Stimulated activated CD4-positive, alpha-beta T cell treated with anti-CD3 and anti-CD28 coated beads, Interleukin-4, amount 100 ng/mL, for 24 hours (primary cell): ENCODE results near the gene ATN1.
"Not testable (repeated sequence)": the region's sequence is repeated elsewhere in the genome, so short reads cannot be mapped to it uniquely, and the experiment has no call there.

Experiments used
- DNase-seq: peaks from one replicate; pipeline ENCODE4 v3.0.0-alpha.2; 2020

The ATN1 gene

DNA sequence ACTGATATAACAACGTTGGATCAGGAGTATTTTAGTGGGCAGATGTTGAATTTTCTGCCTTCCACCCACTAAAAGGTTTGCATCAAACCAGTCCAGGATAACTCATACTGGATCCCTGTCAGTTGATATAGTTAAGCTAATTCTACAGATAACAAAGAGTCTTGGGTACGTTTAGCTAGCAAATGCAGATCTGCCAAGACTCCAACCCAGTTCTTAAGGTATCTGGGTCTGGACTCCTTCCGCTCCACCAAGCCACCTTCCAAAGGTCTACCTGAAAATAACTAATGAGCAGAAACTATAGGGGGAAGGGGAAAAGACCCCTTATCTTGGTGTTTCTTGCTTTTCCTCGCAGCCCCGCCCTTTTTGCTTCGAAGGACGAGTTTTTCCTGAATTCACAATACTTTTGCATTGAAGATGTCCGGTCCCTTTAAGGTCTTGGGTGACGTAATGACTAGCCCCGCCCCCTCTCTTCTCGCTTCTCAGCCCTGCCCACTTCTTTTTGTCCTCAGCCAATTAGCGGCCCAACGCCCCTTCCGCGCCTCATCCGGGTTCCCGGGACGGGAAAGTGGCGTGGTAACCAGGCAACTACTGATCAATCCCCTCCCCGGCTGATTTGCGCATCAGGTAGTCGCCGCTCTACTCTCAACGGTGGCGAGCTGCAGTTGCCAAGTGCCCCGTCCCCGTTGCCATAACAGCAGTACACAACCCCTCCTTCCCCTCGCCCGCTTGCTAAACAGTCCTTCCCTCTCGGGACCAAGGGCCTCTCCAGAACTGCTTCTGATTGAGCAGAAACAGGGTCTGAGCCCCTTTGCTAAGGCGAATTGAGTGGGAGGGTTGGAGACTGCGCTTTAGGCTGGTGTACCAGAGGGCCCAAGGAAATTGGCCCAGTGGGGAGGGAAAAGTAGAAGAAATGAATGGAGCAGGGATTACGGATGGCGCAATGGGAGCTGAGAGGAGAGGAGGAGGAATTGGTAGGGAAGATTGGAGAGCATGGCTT is 23.2 kb upstream of the ATN1 start, which contains the start of gene LRRC23:
Gene LRRC23 (plus strand): TSS at position 543 of the 997 bp plus-strand sequence. CDS start 812 bp downstream, outside the sequence.
- DNase-seq, result peak; percentile 99

DNA sequence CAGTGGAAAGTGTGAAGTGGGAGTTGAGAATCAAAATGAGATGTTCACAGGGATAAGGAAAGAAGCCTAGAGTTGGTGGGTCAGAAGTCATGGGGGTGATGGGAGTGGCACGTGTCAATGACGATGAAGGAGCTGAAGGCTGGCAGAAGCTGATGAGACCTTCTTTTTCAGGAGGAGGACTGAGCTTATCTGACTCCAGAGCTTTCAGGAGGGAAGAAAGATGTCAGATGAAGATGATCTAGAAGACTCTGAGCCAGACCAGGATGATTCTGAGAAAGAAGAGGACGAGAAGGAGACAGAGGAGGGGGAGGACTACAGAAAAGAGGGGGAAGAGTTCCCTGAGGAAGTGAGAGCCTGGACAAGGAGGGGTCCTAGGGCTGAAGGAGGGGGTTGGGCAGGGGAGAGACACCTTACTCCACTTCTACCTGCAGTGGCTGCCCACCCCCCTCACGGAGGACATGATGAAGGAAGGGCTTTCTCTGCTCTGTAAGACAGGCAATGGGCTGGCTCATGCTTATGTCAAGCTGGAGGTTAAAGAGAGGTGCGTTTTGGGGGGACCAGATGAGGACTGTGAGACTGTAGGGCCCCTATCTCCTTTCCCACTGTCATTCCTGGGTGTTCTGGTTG is 22.2 kb upstream of the ATN1 start:
- no peak for DNase-seq

DNA sequence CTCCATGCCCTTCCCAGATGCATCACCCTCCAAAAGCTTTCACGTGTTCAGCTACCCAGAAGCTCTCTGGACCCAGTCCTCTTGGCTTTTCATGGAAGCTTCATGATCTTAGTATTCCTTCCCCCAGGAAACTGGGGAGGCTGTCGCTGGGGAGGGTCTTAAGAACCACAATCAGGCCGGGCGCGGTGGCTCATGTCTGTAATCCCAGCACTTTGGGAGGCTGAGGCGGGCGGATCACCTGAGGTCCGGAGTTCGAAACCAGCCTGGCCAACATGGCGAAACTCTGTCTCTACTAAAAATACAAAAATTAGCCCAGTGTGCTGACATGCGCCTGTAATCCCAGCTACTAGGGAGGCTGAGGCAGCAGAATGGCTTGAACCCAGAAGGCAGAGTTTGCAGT is 19.6 kb upstream of the ATN1 start:
- not testable (repeated sequence) for DNase-seq

DNA sequence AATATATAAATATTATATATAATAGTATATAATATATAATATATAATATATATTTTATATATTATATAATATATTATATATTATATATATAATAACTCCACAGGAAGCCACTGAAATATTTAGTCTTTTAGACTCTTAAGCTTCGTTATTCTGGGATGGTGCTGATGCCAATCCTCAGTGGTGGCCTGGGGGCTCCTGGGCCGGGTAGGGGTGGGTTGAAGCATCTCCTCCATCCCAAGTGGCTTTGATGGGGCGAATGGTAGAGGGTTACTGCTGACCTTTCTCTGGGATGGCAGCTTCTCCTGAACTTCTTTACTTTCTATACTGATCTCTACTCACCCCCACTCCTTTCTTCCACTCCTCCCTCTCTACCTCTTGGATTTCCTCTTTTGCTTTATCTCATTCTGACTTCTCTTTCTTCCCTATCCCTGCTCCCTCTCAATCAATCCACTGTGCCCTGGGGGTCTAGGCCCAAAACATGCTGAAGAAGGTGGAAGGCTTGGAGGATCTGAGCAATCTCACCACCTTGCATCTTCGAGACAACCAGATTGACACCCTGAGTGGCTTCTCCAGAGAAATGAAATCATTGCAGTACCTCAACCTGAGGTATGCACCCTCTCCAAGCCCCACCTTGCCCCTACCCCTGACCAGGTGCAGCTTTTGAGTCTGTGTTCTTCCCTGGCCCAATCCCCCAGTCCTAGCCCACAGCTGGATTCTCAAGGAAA is 18.2 kb upstream of the ATN1 start:
- DNase-seq, result no peak

DNA sequence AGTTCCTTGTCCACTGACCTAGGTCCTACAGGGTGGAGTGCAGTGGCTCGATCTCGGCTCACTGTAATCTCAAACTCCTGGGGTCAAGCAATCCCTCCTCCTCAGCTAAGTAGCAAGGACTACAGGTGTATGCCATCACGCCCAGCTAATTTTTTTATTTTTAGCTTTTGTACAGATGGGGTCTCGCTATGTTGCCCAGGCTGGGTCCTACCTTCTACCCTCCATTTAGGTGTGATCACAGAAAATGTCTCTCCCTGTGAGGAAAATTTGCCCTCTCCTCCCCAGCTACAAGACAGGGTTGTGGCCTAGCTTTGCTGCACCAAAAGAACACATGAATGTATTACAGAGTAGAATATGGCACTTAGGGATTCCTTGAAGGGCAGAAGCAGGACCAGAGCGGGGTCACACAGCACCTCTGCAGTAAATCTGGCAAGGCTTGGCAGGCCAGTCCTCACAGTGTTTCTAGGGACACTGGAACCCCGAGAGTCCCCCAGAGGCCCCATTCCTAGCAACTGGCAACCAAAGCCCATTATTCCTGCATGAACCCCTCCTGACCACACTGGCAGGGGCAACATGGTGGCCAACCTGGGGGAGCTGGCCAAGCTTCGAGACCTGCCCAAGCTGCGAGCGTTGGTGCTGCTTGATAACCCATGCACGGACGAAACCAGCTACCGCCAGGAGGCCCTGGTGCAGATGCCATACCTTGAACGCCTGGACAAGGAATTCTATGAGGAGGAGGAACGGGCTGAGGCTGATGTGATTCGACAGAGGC is 15.4 kb upstream of the ATN1 start:
- DNase-seq, result no peak

DNA sequence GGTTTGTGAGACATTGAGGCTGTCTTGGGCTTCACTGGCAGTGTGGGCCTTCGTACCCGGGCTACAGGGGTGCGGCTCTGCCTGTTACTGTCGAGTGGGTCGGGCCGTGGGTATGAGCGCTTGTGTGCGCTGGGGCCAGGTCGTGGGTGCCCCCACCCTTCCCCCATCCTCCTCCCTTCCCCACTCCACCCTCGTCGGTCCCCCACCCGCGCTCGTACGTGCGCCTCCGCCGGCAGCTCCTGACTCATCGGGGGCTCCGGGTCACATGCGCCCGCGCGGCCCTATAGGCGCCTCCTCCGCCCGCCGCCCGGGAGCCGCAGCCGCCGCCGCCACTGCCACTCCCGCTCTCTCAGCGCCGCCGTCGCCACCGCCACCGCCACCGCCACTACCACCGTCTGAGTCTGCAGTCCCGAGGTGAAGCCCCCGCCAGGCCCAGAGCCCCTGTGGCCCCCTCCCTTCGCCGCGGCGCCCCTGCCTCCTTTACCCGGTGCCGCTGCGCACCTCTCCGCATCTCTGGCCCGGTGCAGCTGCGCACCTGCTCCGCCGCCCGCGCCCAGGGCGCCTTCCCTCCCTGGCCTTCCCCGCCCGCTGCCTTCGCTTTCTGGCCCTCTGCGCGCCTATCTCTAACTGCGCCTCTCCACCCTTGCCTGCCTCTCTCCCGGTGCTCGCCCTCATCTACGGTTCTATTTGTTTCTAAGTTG is 13.4 kb upstream of the ATN1 start, which contains the start of gene ENO2:
Gene ENO2 (plus strand): TSS at position 335 of the 701 bp plus-strand sequence. CDS start 1,253 bp downstream, outside the sequence.
- DNase-seq, result peak; percentile 83

DNA sequence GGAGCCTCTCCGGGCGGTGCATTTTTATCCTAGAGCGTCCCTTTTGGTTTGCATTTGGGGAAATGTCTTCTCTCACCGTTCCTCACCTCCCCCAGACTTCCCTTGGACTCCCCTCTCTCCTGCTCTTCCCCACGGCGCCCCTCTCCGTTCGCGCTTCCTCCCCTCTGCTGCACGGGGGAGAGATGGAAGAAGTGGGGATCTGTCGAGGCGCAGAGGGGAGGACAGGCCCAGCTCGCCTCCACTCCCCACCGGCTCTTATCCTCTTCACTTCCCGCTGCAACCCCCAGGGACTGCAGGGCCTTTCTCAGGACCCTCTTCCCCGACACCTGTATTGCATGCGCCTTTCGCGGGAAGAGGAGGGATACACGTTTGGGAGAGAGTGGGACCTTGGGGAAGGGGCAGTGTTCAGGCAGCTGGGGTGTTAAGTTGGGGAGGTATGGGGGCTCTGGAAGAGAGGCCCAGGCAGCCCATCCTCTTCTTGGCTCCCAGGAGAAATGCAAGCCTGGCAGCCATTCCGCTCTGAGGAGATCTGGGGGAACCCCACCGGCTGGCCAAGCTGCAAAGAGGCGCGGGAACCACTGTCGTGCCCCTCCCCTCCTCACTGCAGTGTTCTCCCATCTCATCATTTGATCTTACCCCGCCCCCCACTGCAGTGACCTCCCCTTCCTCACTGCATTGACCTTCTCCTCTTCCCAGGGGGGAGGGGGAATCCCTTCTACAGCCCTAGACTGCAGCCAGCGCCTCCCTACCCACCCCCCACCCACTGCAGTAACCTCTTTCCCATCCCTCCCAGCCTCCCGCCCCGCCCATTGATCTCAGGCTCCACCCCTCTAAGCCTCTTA is 12.6 kb upstream of the ATN1 start:
- DNase-seq, result no peak

DNA sequence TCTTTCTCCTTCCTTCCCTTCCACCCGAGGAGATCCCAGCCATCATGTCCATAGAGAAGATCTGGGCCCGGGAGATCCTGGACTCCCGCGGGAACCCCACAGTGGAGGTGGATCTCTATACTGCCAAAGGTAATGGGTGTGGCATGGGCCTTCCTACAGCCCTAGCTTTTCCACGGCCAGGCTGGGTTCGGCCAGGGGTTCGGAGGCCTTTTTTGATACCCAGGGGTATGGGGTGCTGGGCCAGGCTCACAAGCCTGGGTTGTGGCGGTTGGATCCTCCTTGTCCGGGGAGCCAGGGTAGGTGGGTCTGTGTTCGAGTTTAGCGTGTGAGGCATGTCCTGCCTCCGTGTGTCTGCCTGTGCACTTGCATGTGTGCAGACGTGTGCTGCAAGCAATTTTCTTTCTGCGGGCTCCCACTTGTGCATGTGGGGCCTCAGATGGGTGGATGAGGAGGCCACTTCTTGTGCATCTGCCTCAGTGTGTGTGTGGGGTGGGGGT is 11.9 kb upstream of the ATN1 start:
- DNase-seq, result no peak

DNA sequence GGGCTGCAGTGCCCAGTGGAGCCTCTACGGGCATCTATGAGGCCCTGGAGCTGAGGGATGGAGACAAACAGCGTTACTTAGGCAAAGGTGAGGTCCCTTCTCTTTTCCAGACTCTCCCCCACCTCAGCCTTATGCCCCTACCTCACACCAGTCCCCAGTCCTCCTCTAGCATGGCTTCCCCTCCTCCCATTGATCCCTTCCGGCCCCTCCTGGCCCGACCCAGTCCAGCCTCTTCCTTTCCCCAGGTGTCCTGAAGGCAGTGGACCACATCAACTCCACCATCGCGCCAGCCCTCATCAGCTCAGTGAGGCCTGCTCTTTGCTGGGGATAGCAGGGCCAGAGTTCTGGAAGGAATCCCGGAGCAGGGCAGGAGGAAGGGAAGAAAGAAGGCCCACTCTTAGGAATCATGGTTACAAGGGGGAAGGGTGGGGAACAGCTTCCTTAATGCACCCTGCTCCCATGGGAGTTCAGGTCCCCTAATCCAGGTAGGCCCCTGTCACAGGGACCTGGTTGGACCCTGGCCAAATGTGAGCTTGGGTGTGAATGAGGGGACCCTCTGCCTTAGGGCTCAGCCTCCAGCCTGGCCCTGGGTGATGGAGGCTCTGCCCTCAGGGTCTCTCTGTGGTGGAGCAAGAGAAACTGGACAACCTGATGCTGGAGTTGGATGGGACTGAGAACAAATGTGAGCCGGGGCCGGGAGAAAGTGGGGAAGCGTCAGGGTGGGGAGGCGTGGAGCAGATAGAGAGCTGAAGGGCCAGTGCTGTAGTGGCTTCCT is 11.1 kb upstream of the ATN1 start:
- DNase-seq, result no peak

DNA sequence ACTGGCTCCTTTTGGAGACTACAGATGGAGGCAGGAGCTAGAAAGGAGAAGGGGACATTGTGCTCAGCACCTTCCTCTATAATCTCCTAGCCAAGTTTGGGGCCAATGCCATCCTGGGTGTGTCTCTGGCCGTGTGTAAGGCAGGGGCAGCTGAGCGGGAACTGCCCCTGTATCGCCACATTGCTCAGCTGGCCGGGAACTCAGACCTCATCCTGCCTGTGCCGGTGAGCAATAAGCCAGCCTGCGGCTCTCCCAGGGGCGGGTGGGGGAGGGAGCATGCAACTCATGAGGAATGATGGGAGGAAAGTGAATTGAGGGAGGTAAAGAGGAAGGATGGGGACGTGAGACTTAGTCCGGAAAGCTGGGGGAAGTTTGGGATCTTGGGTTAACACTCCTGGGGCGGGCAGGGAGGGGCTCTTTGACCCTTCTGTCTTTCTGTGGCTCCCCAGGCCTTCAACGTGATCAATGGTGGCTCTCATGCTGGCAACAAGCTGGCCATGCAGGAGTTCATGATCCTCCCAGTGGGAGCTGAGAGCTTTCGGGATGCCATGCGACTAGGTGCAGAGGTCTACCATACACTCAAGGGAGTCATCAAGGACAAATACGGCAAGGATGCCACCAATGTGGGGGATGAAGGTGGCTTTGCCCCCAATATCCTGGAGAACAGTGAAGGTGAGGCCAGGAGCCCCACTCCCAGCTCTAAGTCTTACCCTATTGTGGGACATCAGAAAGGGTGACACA is 10.1 kb upstream of the ATN1 start:
- DNase-seq, result no peak

DNA sequence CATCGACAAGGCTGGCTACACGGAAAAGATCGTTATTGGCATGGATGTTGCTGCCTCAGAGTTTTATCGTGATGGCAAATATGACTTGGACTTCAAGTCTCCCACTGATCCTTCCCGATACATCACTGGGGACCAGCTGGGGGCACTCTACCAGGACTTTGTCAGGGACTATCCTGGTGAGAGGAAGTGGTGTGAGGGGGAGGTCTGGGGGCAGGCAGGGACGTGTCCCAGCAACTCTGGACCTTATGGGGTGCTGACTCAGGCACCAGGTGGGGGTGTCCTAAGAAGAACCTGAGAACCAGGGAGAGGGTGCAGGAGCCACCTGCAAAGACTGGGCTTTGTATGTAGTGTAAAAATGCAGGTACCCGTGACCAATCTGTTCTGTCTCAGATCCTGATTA is 8.2 kb upstream of the ATN1 start:
- no peak for DNase-seq

DNA sequence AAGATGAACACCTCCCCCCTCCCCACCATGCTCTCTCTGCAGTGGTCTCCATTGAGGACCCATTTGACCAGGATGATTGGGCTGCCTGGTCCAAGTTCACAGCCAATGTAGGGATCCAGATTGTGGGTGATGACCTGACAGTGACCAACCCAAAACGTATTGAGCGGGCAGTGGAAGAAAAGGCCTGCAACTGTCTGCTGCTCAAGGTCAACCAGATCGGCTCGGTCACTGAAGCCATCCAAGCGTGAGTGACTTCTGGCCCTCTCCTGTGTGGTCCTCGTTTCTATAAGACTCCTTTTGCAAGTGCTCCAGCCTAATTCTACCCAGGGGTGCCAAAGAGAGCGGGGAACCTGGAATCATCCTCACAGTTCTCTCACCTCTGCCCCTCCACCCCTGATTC is 6.2 kb upstream of the ATN1 start:
- DNase-seq, result no peak

DNA sequence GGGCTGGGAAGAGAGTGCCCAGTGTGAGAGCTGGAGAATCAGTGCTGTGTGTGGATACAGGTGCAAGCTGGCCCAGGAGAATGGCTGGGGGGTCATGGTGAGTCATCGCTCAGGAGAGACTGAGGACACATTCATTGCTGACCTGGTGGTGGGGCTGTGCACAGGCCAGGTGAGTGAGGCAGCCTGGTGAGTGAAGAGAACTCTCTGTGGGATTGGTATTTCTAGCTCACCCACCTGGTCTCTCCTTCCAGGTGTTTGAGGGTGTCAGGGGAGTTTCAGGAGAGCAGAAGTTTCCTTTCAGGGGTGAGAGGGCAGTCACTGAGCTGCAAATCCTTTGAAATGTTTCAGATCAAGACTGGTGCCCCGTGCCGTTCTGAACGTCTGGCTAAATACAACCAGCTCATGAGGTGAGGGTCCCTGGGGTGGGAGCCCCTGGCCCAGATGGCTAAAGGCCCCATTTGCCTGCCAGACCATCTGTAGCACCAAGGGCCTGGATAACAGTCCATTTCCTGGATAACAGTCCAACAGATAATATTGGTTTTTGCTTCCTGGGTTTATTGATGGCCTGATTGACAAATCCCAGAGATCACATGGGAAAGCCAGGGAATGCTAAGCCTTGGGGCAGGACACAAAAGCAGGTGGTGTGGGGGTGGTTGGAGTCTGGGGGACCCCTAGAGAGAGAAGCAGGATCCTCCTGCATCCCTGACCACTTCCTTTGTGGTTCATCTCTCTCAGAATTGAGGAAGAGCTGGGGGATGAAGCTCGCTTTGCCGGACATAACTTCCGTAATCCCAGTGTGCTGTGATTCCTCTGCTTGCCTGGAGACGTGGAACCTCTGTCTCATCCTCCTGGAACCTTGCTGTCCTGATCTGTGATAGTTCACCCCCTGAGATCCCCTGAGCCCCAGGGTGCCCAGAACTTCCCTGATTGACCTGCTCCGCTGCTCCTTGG is 5.5 kb upstream of the ATN1 start:
- no peak for DNase-seq

DNA sequence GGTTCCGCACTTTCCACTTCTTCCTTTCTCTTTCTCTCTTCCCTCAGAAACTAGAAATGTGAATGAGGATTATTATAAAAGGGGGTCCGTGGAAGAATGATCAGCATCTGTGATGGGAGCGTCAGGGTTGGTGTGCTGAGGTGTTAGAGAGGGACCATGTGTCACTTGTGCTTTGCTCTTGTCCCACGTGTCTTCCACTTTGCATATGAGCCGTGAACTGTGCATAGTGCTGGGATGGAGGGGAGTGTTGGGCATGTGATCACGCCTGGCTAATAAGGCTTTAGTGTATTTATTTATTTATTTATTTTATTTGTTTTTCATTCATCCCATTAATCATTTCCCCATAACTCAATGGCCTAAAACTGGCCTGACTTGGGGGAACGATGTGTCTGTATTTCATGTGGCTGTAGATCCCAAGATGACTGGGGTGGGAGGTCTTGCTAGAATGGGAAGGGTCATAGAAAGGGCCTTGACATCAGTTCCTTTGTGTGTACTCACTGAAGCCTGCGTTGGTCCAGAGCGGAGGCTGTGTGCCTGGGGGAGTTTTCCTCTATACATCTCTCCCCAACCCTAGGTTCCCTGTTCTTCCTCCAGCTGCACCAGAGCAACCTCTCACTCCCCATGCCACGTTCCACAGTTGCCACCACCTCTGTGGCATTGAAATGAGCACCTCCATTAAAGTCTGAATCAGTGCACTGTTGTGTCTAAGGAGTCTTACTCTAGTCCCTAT is 4.6 kb upstream of the ATN1 start:
- DNase-seq, result no peak

DNA sequence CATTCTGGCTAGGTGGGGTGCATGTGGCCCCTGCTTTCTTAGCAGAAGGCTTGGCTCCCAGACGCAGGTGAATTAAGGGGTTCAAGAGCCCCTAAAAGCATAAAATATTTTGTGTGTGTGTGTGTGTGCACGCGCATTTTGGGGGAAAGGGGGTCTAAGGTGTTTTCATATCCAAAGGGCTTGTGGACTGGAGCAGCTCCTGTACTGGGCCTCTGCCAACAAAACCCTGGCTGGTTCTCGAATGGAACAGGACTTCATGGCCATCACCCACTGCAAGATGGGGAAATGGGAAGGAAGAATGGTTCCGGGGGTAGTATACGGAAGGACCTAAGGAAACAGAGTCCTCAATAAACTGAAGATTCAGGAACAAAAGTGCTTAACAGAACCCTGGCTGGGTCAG is 3.9 kb upstream of the ATN1 start:
- no peak for DNase-seq

DNA sequence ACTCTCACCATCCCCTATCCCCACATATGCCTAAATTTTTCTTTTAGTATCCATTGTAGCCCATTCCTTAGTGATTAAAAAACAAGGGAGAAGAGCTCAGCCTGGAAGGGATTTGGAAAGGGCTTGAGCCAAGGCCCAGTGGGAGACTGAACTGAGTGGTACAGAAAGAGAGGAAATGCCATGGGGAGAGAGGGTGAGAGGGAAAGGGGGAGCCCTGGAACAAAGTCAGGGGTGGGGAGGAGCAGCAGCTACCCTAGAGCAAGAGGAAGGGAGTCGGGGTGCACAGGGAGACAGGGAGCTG is 2.6 kb upstream of the ATN1 start:
- no peak for DNase-seq

DNA sequence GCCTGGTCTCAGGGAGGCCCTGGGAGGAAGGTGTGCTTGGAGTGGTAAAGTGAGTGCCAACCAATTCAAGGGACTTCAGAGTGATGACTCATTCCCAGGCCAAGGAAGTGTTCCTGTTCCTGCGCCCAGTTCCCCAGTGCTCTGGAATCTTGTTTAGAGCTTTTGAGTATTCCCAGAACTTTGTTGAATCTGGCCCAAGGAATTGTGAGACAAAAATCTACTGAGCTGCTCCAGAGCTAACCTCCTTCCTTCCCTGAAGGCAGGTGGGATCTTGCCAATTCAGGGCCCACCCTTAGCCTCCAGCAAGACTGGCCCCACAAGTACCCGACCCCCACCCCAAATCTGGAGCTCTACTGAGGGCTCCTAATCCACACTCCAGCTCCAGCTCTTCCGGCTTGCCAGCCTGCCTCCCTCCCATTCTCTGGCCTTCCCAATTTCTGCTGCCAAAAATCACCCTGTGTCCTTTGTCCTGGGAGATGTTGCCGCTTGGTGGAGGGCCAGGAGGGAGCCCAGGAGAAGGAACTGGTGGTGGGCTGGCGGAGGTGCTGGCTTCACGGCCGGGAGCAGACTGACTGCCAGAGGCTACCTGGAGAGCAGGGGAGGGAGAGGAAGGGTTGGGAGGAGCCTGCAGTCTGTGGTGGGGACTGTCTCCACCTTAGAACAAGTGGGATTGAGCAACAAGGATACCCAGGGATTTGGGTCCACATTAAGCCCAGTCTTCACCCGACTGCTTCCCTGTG is 2.0 kb upstream of the ATN1 start:
- no peak for DNase-seq
